Astrocyte (in vitro differentiated cells and primary cell): Measurements from ENCODE around the gene PPP3R1. TPM values are rescaled to one million over a fixed set of nuclear protein-coding genes. Genes with fewer than 3 reads are reported as not detected.

Experiments
- DNase-seq: peaks from one replicate; pipeline ENCODE4 v3.0.0-alpha.2; 2010; ENCODE audit warnings: low read depth
- FAIRE-seq: peaks from 2 replicates; lab custom pipeline; 2011; peaks lifted over from hg19 to GRCh38; lab: Jason Lieb, UNC
- H2AFZ ChIP-seq: 2 replicates; pipeline ENCODE4 v1.6.0; 2012; ENCODE audit warnings: low read depth, low read length, inconsistent platforms
- H3K27ac ChIP-seq: 2 replicates; pipeline ENCODE4 v1.5.1; 2011; ENCODE audit warnings: low read depth, low read length, inconsistent platforms
- H3K27me3 ChIP-seq: 2 replicates; pipeline ENCODE4 v1.6.0; 2011; ENCODE audit warnings: low read length, inconsistent platforms; ENCODE audit not compliant: insufficient read depth
- H3K36me3 ChIP-seq: 2 replicates; pipeline ENCODE4 v1.5.1; 2011; ENCODE audit warnings: low read length, inconsistent platforms; ENCODE audit not compliant: insufficient read depth
- H3K4me1 ChIP-seq: 2 replicates; pipeline ENCODE4 v1.5.1; 2011; ENCODE audit warnings: low read length, inconsistent platforms; ENCODE audit not compliant: insufficient read depth
- H3K4me2 ChIP-seq: 2 replicates; pipeline ENCODE4 v1.6.0; 2012; ENCODE audit warnings: low read length, inconsistent platforms
- H3K4me3 ChIP-seq: 2 replicates; pipeline ENCODE4 v1.5.1; 2011; ENCODE audit warnings: low read depth, mild to moderate bottlenecking, low read length, inconsistent platforms; ENCODE audit not compliant: insufficient read depth
- H3K79me2 ChIP-seq: 2 replicates; pipeline ENCODE4 v1.6.0; 2012; ENCODE audit warnings: mild to moderate bottlenecking, low read length, inconsistent platforms; ENCODE audit not compliant: insufficient read depth
- H3K9ac ChIP-seq: 2 replicates; pipeline ENCODE4 v1.6.0; 2012; ENCODE audit warnings: mild to moderate bottlenecking, low read length, inconsistent platforms
- H3K9me3 ChIP-seq: 2 replicates; pipeline ENCODE4 v1.5.1; 2012; ENCODE audit warnings: low read depth, mild to moderate bottlenecking, low read length, inconsistent platforms; ENCODE audit not compliant: insufficient read depth
- H4K20me1 ChIP-seq: 2 replicates; pipeline ENCODE4 v1.6.0; 2012; ENCODE audit warnings: low read length, inconsistent platforms; ENCODE audit not compliant: insufficient read depth
- H3K27ac Mint-ChIP-seq: one replicate; pipeline ENCODE4 v1.8.0; 2021; ENCODE audit warnings: mild to moderate bottlenecking, mixed read lengths; ENCODE audit not compliant: unreplicated experiment
- H3K27me3 Mint-ChIP-seq: one replicate; pipeline ENCODE4 v1.8.0; 2021; ENCODE audit warnings: low read depth, mixed read lengths; ENCODE audit not compliant: unreplicated experiment
- H3K36me3 Mint-ChIP-seq: one replicate; pipeline ENCODE4 v1.8.0; 2021; ENCODE audit warnings: low read depth, mixed read lengths; ENCODE audit not compliant: unreplicated experiment
- H3K4me1 Mint-ChIP-seq: one replicate; pipeline ENCODE4 v1.8.0; 2021; ENCODE audit warnings: low read depth, mixed read lengths; ENCODE audit not compliant: unreplicated experiment
- H3K4me3 Mint-ChIP-seq: one replicate; pipeline ENCODE4 v1.8.0; 2021; ENCODE audit warnings: mild to moderate bottlenecking, moderate library complexity, mixed read lengths; ENCODE audit not compliant: unreplicated experiment
- H3K9me3 Mint-ChIP-seq: one replicate; pipeline ENCODE4 v1.8.0; 2021; ENCODE audit warnings: mild to moderate bottlenecking, mixed read lengths; ENCODE audit not compliant: unreplicated experiment
- EZH2 ChIP-seq: IDR thresholded peaks from 2 replicates; pipeline ENCODE4 v1.6.1; 2012; ENCODE audit warnings: mild to moderate bottlenecking, low read length, inconsistent platforms; ENCODE audit not compliant: insufficient read depth
- total RNA-seq: library from RNA; stranded (reverse); gene quantifications from 2 replicates; pipeline ENCODE4 v1.2.1, GENCODE V29; 2021
- TF ChIP-seq, protein P1 (sequence below): IDR thresholded peaks from 2 replicates; pipeline ENCODE4 v1.5.1; 2011; ENCODE audit warnings: low read depth, mild to moderate bottlenecking, inconsistent platforms, low read length, moderate library complexity; ENCODE audit not compliant: insufficient read depth

Gene PPP3R1
- total RNA-seq, 1 donor from 2014 or later: 80.6 TPM

DNA sequence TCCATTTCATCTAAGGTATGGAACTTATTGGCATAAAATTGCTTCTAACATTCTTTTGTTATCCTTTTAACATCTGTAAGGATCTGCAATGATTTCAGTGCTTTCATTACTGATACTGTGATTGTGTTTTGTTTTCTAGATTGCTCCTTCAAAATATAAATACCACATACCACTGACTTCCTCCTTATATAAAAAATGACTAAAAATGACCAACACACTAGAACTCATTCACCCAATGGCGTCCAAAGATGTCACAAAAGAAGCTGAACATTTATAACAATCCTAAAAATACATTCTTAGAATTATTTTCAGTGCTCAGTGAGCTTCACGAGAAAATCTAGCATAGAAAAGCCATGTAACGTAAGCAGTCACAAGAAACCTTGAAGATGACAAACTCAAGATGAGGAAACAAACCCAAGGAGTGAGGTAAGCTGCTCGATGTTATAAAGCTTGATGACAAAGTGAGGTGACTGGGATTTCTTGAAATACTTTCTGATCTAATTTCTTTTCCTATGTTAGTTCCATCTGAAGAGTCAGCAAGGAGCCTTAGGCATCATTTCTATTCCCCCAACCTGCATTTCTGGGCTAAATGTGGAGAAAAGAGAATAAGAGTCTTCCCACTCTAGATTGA lies 52.1 kb downstream of the PPP3R1 start:
- Histone ChIP-seq H3K4me1 (peaks cover 3% of the 10 kb centered on the region), H3K9me3 (no peaks in the 10 kb centered on the region), H3K79me2 (peaks cover 97% of the 10 kb centered on the region), H3K4me3 (no peak overlapping the region), H2AFZ (no peak overlapping the region), H3K9ac (no peak overlapping the region), H3K27ac (no peak overlapping the region), H3K4me2 (no peak overlapping the region), H3K36me3 (no peaks in the 10 kb centered on the region), H3K27me3 (no peaks in the 10 kb centered on the region), H4K20me1 (peaks cover 78% of the 10 kb centered on the region)
- DNase-seq (no peak), FAIRE-seq (no peak)
- no peaks in the 10 kb centered on the region for H3K27me3 Mint-ChIP-seq
- H3K9me3 Mint-ChIP-seq: no peaks in the 10 kb centered on the region
- H3K36me3 Mint-ChIP-seq: no peaks in the 10 kb centered on the region
- H3K4me1 Mint-ChIP-seq: peaks cover 4% of the 10 kb centered on the region
- no peak overlapping the region for H3K4me3 Mint-ChIP-seq
- no peak overlapping the region for H3K27ac Mint-ChIP-seq
- no peak for TF ChIP-seq EZH2
- TF ChIP-seq, protein P1, sequence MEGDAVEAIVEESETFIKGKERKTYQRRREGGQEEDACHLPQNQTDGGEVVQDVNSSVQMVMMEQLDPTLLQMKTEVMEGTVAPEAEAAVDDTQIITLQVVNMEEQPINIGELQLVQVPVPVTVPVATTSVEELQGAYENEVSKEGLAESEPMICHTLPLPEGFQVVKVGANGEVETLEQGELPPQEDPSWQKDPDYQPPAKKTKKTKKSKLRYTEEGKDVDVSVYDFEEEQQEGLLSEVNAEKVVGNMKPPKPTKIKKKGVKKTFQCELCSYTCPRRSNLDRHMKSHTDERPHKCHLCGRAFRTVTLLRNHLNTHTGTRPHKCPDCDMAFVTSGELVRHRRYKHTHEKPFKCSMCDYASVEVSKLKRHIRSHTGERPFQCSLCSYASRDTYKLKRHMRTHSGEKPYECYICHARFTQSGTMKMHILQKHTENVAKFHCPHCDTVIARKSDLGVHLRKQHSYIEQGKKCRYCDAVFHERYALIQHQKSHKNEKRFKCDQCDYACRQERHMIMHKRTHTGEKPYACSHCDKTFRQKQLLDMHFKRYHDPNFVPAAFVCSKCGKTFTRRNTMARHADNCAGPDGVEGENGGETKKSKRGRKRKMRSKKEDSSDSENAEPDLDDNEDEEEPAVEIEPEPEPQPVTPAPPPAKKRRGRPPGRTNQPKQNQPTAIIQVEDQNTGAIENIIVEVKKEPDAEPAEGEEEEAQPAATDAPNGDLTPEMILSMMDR: no peak

GRCh38 chr2:68196120-68196716 lies 56.1 kb downstream of the PPP3R1 start:
- no peak overlapping the region for H3K4me2 ChIP-seq
- no peak overlapping the region for H2AFZ ChIP-seq
- H3K9me3 Mint-ChIP-seq: no peaks in the 10 kb centered on the region
- no peak overlapping the region for H3K9ac ChIP-seq
- H4K20me1 ChIP-seq: peaks cover 75% of the 10 kb centered on the region
- H3K4me1 Mint-ChIP-seq: peaks cover 20% of the 10 kb centered on the region
- no peaks in the 10 kb centered on the region for H3K36me3 Mint-ChIP-seq
- DNase-seq (peak; percentile 20), FAIRE-seq (no peak)
- peaks cover 15% of the 10 kb centered on the region for H3K4me1 ChIP-seq
- H3K36me3 ChIP-seq: no peaks in the 10 kb centered on the region
- H3K27ac Mint-ChIP-seq: no peak overlapping the region
- no peaks in the 10 kb centered on the region for H3K9me3 ChIP-seq
- no peaks in the 10 kb centered on the region for H3K27me3 Mint-ChIP-seq
- peaks cover 97% of the 10 kb centered on the region for H3K79me2 ChIP-seq
- no peak overlapping the region for H3K4me3 ChIP-seq
- H3K4me3 Mint-ChIP-seq: no peak overlapping the region
- TF ChIP-seq EZH2: no peak
- TF ChIP-seq, protein P1: peak; percentile 71
- H3K27ac ChIP-seq: no peak overlapping the region
- no peaks in the 10 kb centered on the region for H3K27me3 ChIP-seq

DNA sequence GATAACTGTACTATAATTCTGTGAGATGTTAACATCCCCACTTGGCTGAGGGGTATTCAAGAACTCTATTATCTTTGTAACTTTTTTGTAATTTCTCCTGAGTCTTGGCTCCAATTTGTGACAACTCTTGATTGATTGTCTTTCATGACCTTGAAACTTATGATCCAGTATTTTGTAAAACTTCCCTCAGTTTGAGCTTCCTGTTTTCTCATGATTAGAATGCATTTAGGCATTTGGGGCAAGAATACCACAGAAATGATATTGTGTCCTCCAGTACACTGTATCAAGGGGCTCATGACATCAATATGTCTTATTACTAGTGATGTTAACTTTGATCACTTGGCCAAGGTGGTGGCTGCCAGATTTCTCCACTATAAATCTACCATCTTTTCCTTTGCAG lies 57.2 kb downstream of the PPP3R1 start:
- no peaks in the 10 kb centered on the region for H3K27me3 Mint-ChIP-seq
- Histone ChIP-seq H4K20me1 (peaks cover 75% of the 10 kb centered on the region), H3K4me3 (no peak overlapping the region), H3K9ac (no peak overlapping the region), H3K27ac (no peak overlapping the region), H3K4me1 (peaks cover 15% of the 10 kb centered on the region), H3K4me2 (peak overlapping the region; percentile 7), H3K36me3 (no peaks in the 10 kb centered on the region), H3K27me3 (no peaks in the 10 kb centered on the region), H3K79me2 (peaks cover 97% of the 10 kb centered on the region), H2AFZ (no peak overlapping the region), H3K9me3 (no peaks in the 10 kb centered on the region)
- peak; percentile 26 for DNase-seq
- H3K4me3 Mint-ChIP-seq: no peak overlapping the region
- H3K36me3 Mint-ChIP-seq: no peaks in the 10 kb centered on the region
- TF ChIP-seq, protein P1: no peak
- TF ChIP-seq EZH2: no peak
- H3K9me3 Mint-ChIP-seq: no peaks in the 10 kb centered on the region
- peaks cover 26% of the 10 kb centered on the region for H3K4me1 Mint-ChIP-seq
- FAIRE-seq: no peak
- no peak overlapping the region for H3K27ac Mint-ChIP-seq
